ENCODE measurements around the gene CAMK2D. TPM values are rescaled to one million over a fixed set of nuclear protein-coding genes. Genes with fewer than 3 reads are reported as not detected.

CAMK2D gene
- total RNA-seq, 1 donor from 2014 or later: 50.3 TPM

GRCh38 chr4:113697429-113697828, 64.1 kb downstream of the CAMK2D start:
- Histone ChIP-seq H3K4me3 (no peak overlapping the region), H3K4me1 (peaks cover 20% of the 10 kb centered on the region), H3K36me3 (no peaks in the 10 kb centered on the region), H3K27me3 (no peaks in the 10 kb centered on the region), H3K27ac (no peak overlapping the region), H3K9me3 (no peaks in the 10 kb centered on the region)
- no peak for TF ChIP-seq CTCF (IDR thresholded peaks at IDR 0.05)
- TF ChIP-seq POLR2A (IDR thresholded peaks at IDR 0.05): no peak
- no peak for TF ChIP-seq POLR2AphosphoS5 (IDR thresholded peaks at IDR 0.05; ENCODE audit: insufficient read depth in 1 of 2, low read depth in 1 of 2)
- intact Hi-C loops (cut with DNase I): no loop called here
- DNase-seq (ENCODE audit: extremely low spot score in 2 of 2): no peak

GRCh38 chr4:113695328-113696169, 66.0 kb downstream of the CAMK2D start:
- no peak overlapping the region for H3K4me3 ChIP-seq
- TF ChIP-seq POLR2A (IDR thresholded peaks at IDR 0.05) (no peak), POLR2AphosphoS5 (IDR thresholded peaks at IDR 0.05; ENCODE audit: insufficient read depth in 1 of 2, low read depth in 1 of 2) (no peak)
- no peak for DNase-seq (ENCODE audit: extremely low spot score in 2 of 2)
- no peak overlapping the region for H3K27ac ChIP-seq
- H3K9me3 ChIP-seq: no peaks in the 10 kb centered on the region
- H3K36me3 ChIP-seq: no peaks in the 10 kb centered on the region
- H3K4me1 ChIP-seq: peaks cover 32% of the 10 kb centered on the region
- no peaks in the 10 kb centered on the region for H3K27me3 ChIP-seq
- intact Hi-C loops (cut with DNase I): no loop called here

GRCh38 chr4:113694008-113694407, 67.5 kb downstream of the CAMK2D start:
- Histone ChIP-seq H3K4me3 (no peak overlapping the region), H3K36me3 (no peaks in the 10 kb centered on the region), H3K4me1 (peaks cover 32% of the 10 kb centered on the region), H3K27ac (no peak overlapping the region), H3K27me3 (no peaks in the 10 kb centered on the region), H3K9me3 (no peaks in the 10 kb centered on the region)
- DNase-seq (ENCODE audit: extremely low spot score in 2 of 2): no peak
- intact Hi-C loops (cut with DNase I): no loop called here
- TF ChIP-seq POLR2AphosphoS5 (IDR thresholded peaks at IDR 0.05; ENCODE audit: insufficient read depth in 1 of 2, low read depth in 1 of 2) (no peak), CTCF (IDR thresholded peaks at IDR 0.05) (no peak), POLR2A (IDR thresholded peaks at IDR 0.05) (no peak)

GRCh38 chr4:113692809-113693411, 68.6 kb downstream of the CAMK2D start:
- peak overlapping the region; percentile 38 for H3K27ac ChIP-seq
- peak in 1 of 2 donors; percentile 79 for TF ChIP-seq POLR2AphosphoS5 (IDR thresholded peaks at IDR 0.05; ENCODE audit: insufficient read depth in 1 of 2, low read depth in 1 of 2)
- TF ChIP-seq CTCF (IDR thresholded peaks at IDR 0.05): no peak
- H3K4me1 ChIP-seq: peaks cover 36% of the 10 kb centered on the region
- no peaks in the 10 kb centered on the region for H3K9me3 ChIP-seq
- no peak for DNase-seq (ENCODE audit: extremely low spot score in 2 of 2)
- intact Hi-C loops (cut with DNase I): no loop called here
- H3K27me3 ChIP-seq: no peaks in the 10 kb centered on the region
- H3K4me3 ChIP-seq: no peak overlapping the region
- H3K36me3 ChIP-seq: no peaks in the 10 kb centered on the region

- Histone ChIP-seq H3K4me3 (no peak overlapping the region), H3K27me3 (no peaks in the 10 kb centered on the region), H3K9me3 (no peaks in the 10 kb centered on the region), H3K27ac (no peak overlapping the region), H3K4me1 (peaks cover 44% of the 10 kb centered on the region), H3K36me3 (no peaks in the 10 kb centered on the region)
- intact Hi-C loops (cut with DNase I): no loop called here
- TF ChIP-seq POLR2A (IDR thresholded peaks at IDR 0.05) (no peak), CTCF (IDR thresholded peaks at IDR 0.05) (no peak), POLR2AphosphoS5 (IDR thresholded peaks at IDR 0.05; ENCODE audit: insufficient read depth in 1 of 2, low read depth in 1 of 2) (no peak)
- no peak for DNase-seq (ENCODE audit: extremely low spot score in 2 of 2)
Observed at GRCh38 chr4:113691676-113692075, 69.9 kb downstream of the CAMK2D start.
